Neural cell (in vitro differentiated cells): ENCODE measurements around the gene PGA3. TPM values are rescaled to one million over a fixed set of nuclear protein-coding genes. Genes with fewer than 3 reads are reported as not detected.

Experiments used
- H2AFZ ChIP-seq: fragments of 200-600, 300-800 bp; sonication (generic), shearing (Covaris generic); 2 replicates; pipeline ENCODE4 v1.6.0; 2014; ENCODE audit warnings: low read depth, mild to moderate bottlenecking, antibody characterized with exemption, low read length, moderate library complexity
- H3F3A ChIP-seq: fragments of 200-600 bp; shearing (Covaris generic); 2 replicates; pipeline ENCODE4 v1.6.1; 2016; ENCODE audit warnings: mild to moderate bottlenecking, moderate library complexity, mixed read lengths, antibody characterized with exemption, low read length; ENCODE audit not compliant: insufficient read depth, poor library complexity, severe bottlenecking
- H3K27ac ChIP-seq: fragments of 200-600, 300-800 bp; sonication (generic), shearing (Covaris generic); 2 replicates; pipeline ENCODE4 v1.5.1; 2014; ENCODE audit warnings: mild to moderate bottlenecking, low read length, moderate library complexity
- H3K27me3 ChIP-seq: fragments of 300-800, 200-600 bp; sonication (generic), shearing (Covaris generic); 2 replicates; pipeline ENCODE4 v1.6.0; 2014; ENCODE audit warnings: mild to moderate bottlenecking, low read depth, low read length, moderate library complexity; ENCODE audit not compliant: insufficient read depth
- H3K36me3 ChIP-seq: fragments of 300-800, 200-600 bp; sonication (generic), shearing (Covaris generic); 2 replicates; pipeline ENCODE4 v1.5.1; 2014; ENCODE audit warnings: mild to moderate bottlenecking, antibody characterized with exemption, low read length, moderate library complexity; ENCODE audit not compliant: insufficient read depth
- H3K4me2 ChIP-seq: fragments of 300-800, 200-600 bp; sonication (generic), shearing (Covaris generic); 2 replicates; pipeline ENCODE4 v1.6.0; 2014; ENCODE audit warnings: mild to moderate bottlenecking, low read length
- H3K4me3 ChIP-seq: fragments of 300-800, 200-600 bp; sonication (generic), shearing (Covaris generic); 2 replicates; pipeline ENCODE4 v1.5.1; 2014; ENCODE audit warnings: mild to moderate bottlenecking, low read length, moderate library complexity
- H3K79me2 ChIP-seq: fragments of 200-600 bp; shearing (Covaris generic); replicated peaks from 2 replicates; pipeline ENCODE4 v1.6.0; 2014; ENCODE audit warnings: mild to moderate bottlenecking, low read length, moderate library complexity; ENCODE audit not compliant: insufficient read depth
- H3K9ac ChIP-seq: fragments of 300-800, 200-600 bp; sonication (generic), shearing (Covaris generic); 2 replicates; pipeline ENCODE4 v1.6.1; 2016; ENCODE audit warnings: mild to moderate bottlenecking, low read length, mixed read lengths
- H3K9me2 ChIP-seq: fragments of 200-600 bp; shearing (Covaris generic); 2 replicates; pipeline ENCODE4 v1.6.1; 2016; ENCODE audit warnings: mild to moderate bottlenecking, low read length, mixed read lengths; ENCODE audit not compliant: insufficient read depth
- H3K9me3 ChIP-seq: fragments of 200-600, 300-800 bp; sonication (generic), shearing (Covaris generic); 2 replicates; pipeline ENCODE4 v1.6.1; 2016; ENCODE audit warnings: mild to moderate bottlenecking, mixed run types, low read length, moderate library complexity, mixed read lengths
- H4K20me1 ChIP-seq: fragments of 200-600 bp; shearing (Covaris generic); 2 replicates; pipeline ENCODE4 v1.6.1; 2016; ENCODE audit warnings: mild to moderate bottlenecking, mixed run types; ENCODE audit not compliant: insufficient read depth
- CTCF ChIP-seq: fragments of 450-650 bp; IDR thresholded peaks from 2 replicates; pipeline ENCODE4 v1.5.1; 2014; ENCODE audit warnings: antibody characterized with exemption, mild to moderate bottlenecking, moderate library complexity; ENCODE audit not compliant: poor library complexity, severe bottlenecking
- EP300 ChIP-seq: fragments of 450-650 bp; conservative IDR thresholded peaks from 2 replicates; pipeline ENCODE4 v1.6.1; 2014; ENCODE audit warnings: antibody characterized with exemption, mild to moderate bottlenecking, moderate library complexity; ENCODE audit not compliant: poor library complexity, severe bottlenecking
- EZH2 ChIP-seq: fragments of 200-600, 300-800 bp; shearing (Covaris generic), sonication (generic); IDR thresholded peaks from 2 replicates; pipeline ENCODE4 v1.6.1; 2014; ENCODE audit warnings: antibody characterized with exemption, low read length, borderline replicate concordance, mild to moderate bottlenecking; ENCODE audit not compliant: insufficient read depth, poor library complexity, severe bottlenecking
- MXI1 ChIP-seq: fragments of 450-650 bp; conservative IDR thresholded peaks from 2 replicates; pipeline ENCODE4 v1.6.1; 2014; ENCODE audit warnings: antibody characterized with exemption, mild to moderate bottlenecking; ENCODE audit not compliant: poor library complexity, severe bottlenecking
- POLR2AphosphoS5 ChIP-seq: IDR thresholded peaks from 2 replicates; pipeline ENCODE4 v1.6.1; 2012
- RAD21 ChIP-seq: fragments of 450-650 bp; conservative IDR thresholded peaks from 2 replicates; pipeline ENCODE4 v1.6.1; 2014; ENCODE audit warnings: antibody characterized with exemption, mild to moderate bottlenecking, moderate library complexity
- REST ChIP-seq: IDR thresholded peaks from 2 replicates; pipeline ENCODE4 v1.6.1; 2012; ENCODE audit warnings: borderline replicate concordance
- SMC3 ChIP-seq: fragments of 450-650 bp; conservative IDR thresholded peaks from 2 replicates; pipeline ENCODE4 v1.6.1; 2014; ENCODE audit warnings: antibody characterized with exemption, mild to moderate bottlenecking, moderate library complexity; ENCODE audit not compliant: poor library complexity
- TAF1 ChIP-seq: IDR thresholded peaks from 2 replicates; pipeline ENCODE4 v1.6.1; 2012; ENCODE audit warnings: low read depth
- polyA plus RNA-seq: library from polyadenylated mRNA; depleted of rRNA; stranded (reverse); fragments of >200 nt; gene quantifications from 2 replicates; pipeline ENCODE4 v1.2.3, GENCODE V29; 2014

The PGA3 gene
- polyA plus RNA-seq, 1 donor from 2014 or later = not detected

- TF ChIP-seq TAF1 = no peak
- TF ChIP-seq CTCF = no peak
- TF ChIP-seq SMC3 = no peak
- TF ChIP-seq EZH2 = no peak
- no peak for TF ChIP-seq POLR2AphosphoS5
- no peak for TF ChIP-seq REST
- no peak for TF ChIP-seq EP300
- TF ChIP-seq RAD21 = no peak
- TF ChIP-seq MXI1 = no peak
Observed at GRCh38 chr11:61155312-61155711, 48.0 kb upstream of the PGA3 start.

GRCh38 chr11:61155741-61156140 lies 47.6 kb upstream of the PGA3 start:
- H3K27me3 ChIP-seq = no peaks in the 10 kb centered on the region
- H3K79me2 ChIP-seq = peaks cover 26% of the 10 kb centered on the region
- no peaks in the 10 kb centered on the region for H3K36me3 ChIP-seq
- no peak overlapping the region for H3K27ac ChIP-seq
- H3K9me2 ChIP-seq = no peaks in the 10 kb centered on the region
- no peak overlapping the region for H3K9ac ChIP-seq
- H3F3A ChIP-seq = no peaks in the 10 kb centered on the region
- H3K4me2 ChIP-seq = no peak overlapping the region
- TF ChIP-seq MXI1 = no peak
- TF ChIP-seq POLR2AphosphoS5 = no peak
- no peak for TF ChIP-seq SMC3
- no peak for TF ChIP-seq EZH2
- TF ChIP-seq TAF1 = no peak
- no peak for TF ChIP-seq CTCF
- no peak for TF ChIP-seq RAD21
- TF ChIP-seq REST = no peak
- no peak for TF ChIP-seq EP300
- no peaks in the 10 kb centered on the region for H4K20me1 ChIP-seq
- peaks cover 5% of the 10 kb centered on the region for H3K9me3 ChIP-seq
- no peak overlapping the region for H2AFZ ChIP-seq
- no peak overlapping the region for H3K4me3 ChIP-seq

More at GRCh38 chr11:61155312-61155711, 48.0 kb upstream of the PGA3 start:
- Histone ChIP-seq H3K79me2 (peaks cover 26% of the 10 kb centered on the region), H3K4me2 (no peak overlapping the region), H3F3A (no peaks in the 10 kb centered on the region), H3K9me3 (peaks cover 5% of the 10 kb centered on the region), H2AFZ (no peak overlapping the region), H4K20me1 (no peaks in the 10 kb centered on the region), H3K27ac (no peak overlapping the region), H3K4me3 (no peak overlapping the region), H3K9ac (no peak overlapping the region), H3K36me3 (no peaks in the 10 kb centered on the region), H3K9me2 (no peaks in the 10 kb centered on the region), H3K27me3 (no peaks in the 10 kb centered on the region)
